GM18519 (cell line): ENCODE measurements around the gene MCTP1.

Experiments used
- ATAC-seq: cut with Tn5 transposase; IDR thresholded peaks from one replicate; pipeline ENCODE4 v1.9.1; 2021; ENCODE audit warnings: mild to moderate bottlenecking, moderate library complexity; ENCODE audit not compliant: unreplicated experiment, low FRiP score

MCTP1 gene

GRCh38 chr5:95045181-95045965 lies 239.5 kb downstream of the MCTP1 start:
- ATAC-seq = no peak

- ATAC-seq = no peak
These were observed 240.8 kb downstream of the MCTP1 start for GRCh38 chr5:95044096-95044495.

- ATAC-seq = no peak
These were observed 241.2 kb downstream of the MCTP1 start for GRCh38 chr5:95043648-95044047.

GRCh38 chr5:95043234-95043633 lies 241.7 kb downstream of the MCTP1 start:
- ATAC-seq = no peak

GRCh38 chr5:95042037-95042436 lies 242.9 kb downstream of the MCTP1 start:
- ATAC-seq = no peak

GRCh38 chr5:95035891-95036685 lies 248.8 kb downstream of the MCTP1 start:
- ATAC-seq = no peak

GRCh38 chr5:95032801-95033200 lies 252.1 kb downstream of the MCTP1 start:
- no peak for ATAC-seq

- no peak for ATAC-seq
These were observed 255.1 kb downstream of the MCTP1 start for GRCh38 chr5:95029569-95030366.

GRCh38 chr5:95027775-95028174 lies 257.1 kb downstream of the MCTP1 start:
- ATAC-seq = no peak

- ATAC-seq = no peak
These were observed 257.7 kb downstream of the MCTP1 start for GRCh38 chr5:95027151-95027721.

GRCh38 chr5:95026718-95027117 lies 258.2 kb downstream of the MCTP1 start:
- ATAC-seq = no peak

- peak; percentile 67 for ATAC-seq
These were observed 261.8 kb downstream of the MCTP1 start for GRCh38 chr5:95022967-95023695.

GRCh38 chr5:95020345-95020744 lies 264.5 kb downstream of the MCTP1 start:
- peak; percentile 39 for ATAC-seq

- ATAC-seq = no peak
These were observed 265.9 kb downstream of the MCTP1 start for GRCh38 chr5:95018946-95019345.

GRCh38 chr5:95018511-95018910 lies 266.4 kb downstream of the MCTP1 start:
- no peak for ATAC-seq

GRCh38 chr5:95009812-95010211 lies 275.1 kb downstream of the MCTP1 start:
- no peak for ATAC-seq

GRCh38 chr5:95007921-95008597 lies 276.8 kb downstream of the MCTP1 start:
- ATAC-seq = peak; percentile 63

GRCh38 chr5:95005811-95006210 lies 279.1 kb downstream of the MCTP1 start:
- no peak for ATAC-seq

- no peak for ATAC-seq
These were observed 286.2 kb downstream of the MCTP1 start for GRCh38 chr5:94998670-94999069.
